ENCODE results near the gene ROPN1L.

The ROPN1L gene

DNA sequence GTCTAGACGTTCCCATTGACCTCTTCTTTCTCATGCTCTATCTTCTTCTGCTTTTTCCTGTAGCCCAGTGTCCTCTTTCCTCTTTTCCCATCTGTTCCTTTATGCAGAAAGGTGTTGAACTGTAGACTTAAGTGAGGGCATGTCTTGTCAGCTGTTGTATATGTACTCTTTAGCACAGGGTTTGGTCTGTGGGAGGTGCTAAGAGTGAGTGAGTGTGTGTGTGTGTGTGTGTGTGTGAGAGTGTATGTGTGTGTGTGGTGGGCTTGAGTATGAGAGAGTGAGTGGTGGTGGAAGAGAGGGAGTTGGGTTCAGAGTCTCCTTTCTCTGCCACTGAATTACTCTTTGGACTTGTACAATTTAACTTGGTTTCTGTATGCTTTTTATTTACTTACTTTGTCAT is 10.3 kb upstream of the ROPN1L start:
- Histone ChIP-seq H2BK15ac (replicated peaks; ENCODE audit: low read depth) (no peak overlapping the region), H3K79me1 (ENCODE audit: low read length) (no peaks in the 10 kb centered on the region), H3K9ac (ENCODE audit: low read length) (no peak overlapping the region), H3K56ac (ENCODE audit: low read length) (no peak overlapping the region), H3K79me2 (ENCODE audit: control insufficient read depth, insufficient read depth, low read length) (no peaks in the 10 kb centered on the region), H3K27me3 (ENCODE audit: insufficient read depth, low read length, poor library complexity) (no peaks in the 10 kb centered on the region), H3K4me1 (ENCODE audit: control insufficient read depth, low read depth, low read length) (no peaks in the 10 kb centered on the region), H3K4ac (ENCODE audit: low read depth, low read length) (no peak overlapping the region), H4K8ac (ENCODE audit: low read depth, low read length) (no peak overlapping the region), H2BK120ac (ENCODE audit: low read depth, low read length) (no peak overlapping the region), H3K4me3 (ENCODE audit: low read length) (no peak overlapping the region), H3K23ac (ENCODE audit: low read length) (no peak overlapping the region), H4K5ac (ENCODE audit: low read length) (no peak overlapping the region), H3K4me2 (ENCODE audit: low read length) (no peak overlapping the region), H2AK5ac (ENCODE audit: low read length) (no peak overlapping the region), H2BK5ac (ENCODE audit: low read length) (no peak overlapping the region), H3K18ac (ENCODE audit: low read length) (no peak overlapping the region), H3K27ac (ENCODE audit: low read depth, low read length) (no peak overlapping the region), H3K36me3 (ENCODE audit: control insufficient read depth, insufficient read depth, low read length) (peaks cover 3% of the 10 kb centered on the region)
- no CpG with 5 or more reads among the region's 1 CpG for WGBS (ENCODE audit: extremely low coverage, insufficient coverage, low lambda C conversion rate)
- no peak for DNase-seq

DNA sequence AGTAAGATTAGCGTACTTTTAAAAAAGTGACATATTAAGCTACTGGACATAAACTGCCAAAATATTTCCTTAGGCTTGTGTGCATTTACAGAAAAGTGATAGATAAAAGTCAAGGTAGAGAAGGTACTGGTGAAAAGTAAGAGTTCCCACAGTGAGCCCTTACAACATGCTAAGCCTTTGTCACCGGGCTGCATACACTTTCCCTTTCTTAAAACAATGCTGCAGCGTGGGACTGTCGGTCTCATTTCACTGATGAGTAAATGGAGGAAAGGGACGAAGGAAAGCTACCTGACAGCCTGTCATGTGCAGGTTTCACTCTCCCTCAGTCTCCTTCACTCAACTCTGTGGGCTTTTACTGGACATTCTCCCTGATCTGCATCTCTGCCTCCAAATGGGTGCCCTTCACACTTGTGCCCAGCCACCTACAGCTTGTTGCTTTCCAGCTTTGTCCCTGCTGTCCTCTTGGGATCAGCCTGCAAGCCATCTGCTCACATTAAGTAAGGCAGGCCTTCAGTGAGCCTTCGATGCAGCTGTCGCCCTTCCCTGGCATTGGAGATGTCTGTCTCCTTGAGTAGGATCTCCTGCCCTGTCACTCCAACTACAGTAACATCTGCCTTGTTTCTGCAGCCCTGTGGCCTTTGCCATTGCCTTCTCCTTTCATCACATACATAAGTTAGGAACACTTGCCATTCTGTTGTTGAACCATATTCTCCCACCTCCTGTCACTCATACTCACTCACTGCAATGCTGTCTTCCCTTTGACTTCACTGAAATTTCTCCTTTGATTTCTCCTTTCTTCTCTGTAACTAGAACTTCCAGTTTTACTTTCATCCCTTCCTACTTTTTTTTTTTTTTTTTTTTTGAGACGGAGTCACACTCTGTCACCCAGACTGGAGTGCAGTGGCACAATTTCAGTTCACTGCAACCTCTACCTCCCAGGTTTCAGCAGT is 9.3 kb upstream of the ROPN1L start:
- Histone ChIP-seq H4K5ac (ENCODE audit: low read length) (no peak overlapping the region), H3K4me3 (ENCODE audit: low read length) (no peak overlapping the region), H3K4me2 (ENCODE audit: low read length) (no peak overlapping the region), H2BK15ac (replicated peaks; ENCODE audit: low read depth) (no peak overlapping the region), H3K4ac (ENCODE audit: low read depth, low read length) (no peak overlapping the region), H3K4me1 (ENCODE audit: control insufficient read depth, low read depth, low read length) (no peaks in the 10 kb centered on the region), H4K8ac (ENCODE audit: low read depth, low read length) (no peak overlapping the region), H3K18ac (ENCODE audit: low read length) (no peak overlapping the region), H3K36me3 (ENCODE audit: control insufficient read depth, insufficient read depth, low read length) (no peaks in the 10 kb centered on the region), H3K27me3 (ENCODE audit: insufficient read depth, low read length, poor library complexity) (no peaks in the 10 kb centered on the region), H2AK5ac (ENCODE audit: low read length) (no peak overlapping the region), H3K27ac (ENCODE audit: low read depth, low read length) (no peak overlapping the region), H3K9ac (ENCODE audit: low read length) (no peak overlapping the region), H3K79me2 (ENCODE audit: control insufficient read depth, insufficient read depth, low read length) (no peaks in the 10 kb centered on the region), H2BK120ac (ENCODE audit: low read depth, low read length) (no peak overlapping the region), H3K23ac (ENCODE audit: low read length) (no peak overlapping the region), H3K79me1 (ENCODE audit: low read length) (no peaks in the 10 kb centered on the region), H2BK5ac (ENCODE audit: low read length) (no peak overlapping the region), H3K56ac (ENCODE audit: low read length) (no peak overlapping the region)
- WGBS (ENCODE audit: extremely low coverage, insufficient coverage, low lambda C conversion rate) = no CpG with 5 or more reads among the region's 8 CpGs
- no peak for DNase-seq

- H2BK5ac ChIP-seq (ENCODE audit: low read length) = no peak overlapping the region
- H3K4ac ChIP-seq (ENCODE audit: low read depth, low read length) = no peak overlapping the region
- no peak overlapping the region for H3K9ac ChIP-seq (ENCODE audit: low read length)
- H3K4me2 ChIP-seq (ENCODE audit: low read length) = no peak overlapping the region
- no peaks in the 10 kb centered on the region for H3K79me2 ChIP-seq (ENCODE audit: control insufficient read depth, insufficient read depth, low read length)
- WGBS (ENCODE audit: extremely low coverage, insufficient coverage, low lambda C conversion rate) = no CpG with 5 or more reads among the region's 5 CpGs
- H2AK5ac ChIP-seq (ENCODE audit: low read length) = no peak overlapping the region
- no peak overlapping the region for H4K5ac ChIP-seq (ENCODE audit: low read length)
- no peaks in the 10 kb centered on the region for H3K36me3 ChIP-seq (ENCODE audit: control insufficient read depth, insufficient read depth, low read length)
- H3K4me3 ChIP-seq (ENCODE audit: low read length) = no peak overlapping the region
- no peak overlapping the region for H3K27ac ChIP-seq (ENCODE audit: low read depth, low read length)
- H3K27me3 ChIP-seq (ENCODE audit: insufficient read depth, low read length, poor library complexity) = no peaks in the 10 kb centered on the region
- H2BK120ac ChIP-seq (ENCODE audit: low read depth, low read length) = no peak overlapping the region
- H3K4me1 ChIP-seq (ENCODE audit: control insufficient read depth, low read depth, low read length) = no peaks in the 10 kb centered on the region
- no peak overlapping the region for H4K8ac ChIP-seq (ENCODE audit: low read depth, low read length)
- no peak for DNase-seq
- no peak overlapping the region for H3K23ac ChIP-seq (ENCODE audit: low read length)
- no peak overlapping the region for H2BK15ac ChIP-seq (replicated peaks; ENCODE audit: low read depth)
- no peaks in the 10 kb centered on the region for H3K79me1 ChIP-seq (ENCODE audit: low read length)
- H3K56ac ChIP-seq (ENCODE audit: low read length) = no peak overlapping the region
- H3K18ac ChIP-seq (ENCODE audit: low read length) = no peak overlapping the region
These were observed 7.3 kb upstream of the ROPN1L start for GRCh38 chr5:10434392-10434791.

- Histone ChIP-seq H3K4me2 (ENCODE audit: low read length) (no peak overlapping the region), H3K79me1 (ENCODE audit: low read length) (no peaks in the 10 kb centered on the region), H3K36me3 (ENCODE audit: control insufficient read depth, insufficient read depth, low read length) (no peaks in the 10 kb centered on the region), H2BK5ac (ENCODE audit: low read length) (no peak overlapping the region), H2AK5ac (ENCODE audit: low read length) (no peak overlapping the region), H2BK15ac (replicated peaks; ENCODE audit: low read depth) (no peak overlapping the region), H3K4me3 (ENCODE audit: low read length) (no peak overlapping the region), H4K8ac (ENCODE audit: low read depth, low read length) (no peak overlapping the region), H3K56ac (ENCODE audit: low read length) (no peak overlapping the region), H2BK120ac (ENCODE audit: low read depth, low read length) (no peak overlapping the region), H3K23ac (ENCODE audit: low read length) (no peak overlapping the region), H3K4ac (ENCODE audit: low read depth, low read length) (no peak overlapping the region), H4K5ac (ENCODE audit: low read length) (no peak overlapping the region), H3K27ac (ENCODE audit: low read depth, low read length) (no peak overlapping the region), H3K9ac (ENCODE audit: low read length) (no peak overlapping the region), H3K4me1 (ENCODE audit: control insufficient read depth, low read depth, low read length) (no peaks in the 10 kb centered on the region), H3K79me2 (ENCODE audit: control insufficient read depth, insufficient read depth, low read length) (no peaks in the 10 kb centered on the region), H3K27me3 (ENCODE audit: insufficient read depth, low read length, poor library complexity) (peaks cover 2% of the 10 kb centered on the region), H3K18ac (ENCODE audit: low read length) (no peak overlapping the region)
- WGBS (ENCODE audit: extremely low coverage, insufficient coverage, low lambda C conversion rate) = no CpG with 5 or more reads among the region's 4 CpGs
- DNase-seq = no peak
These were observed 3.4 kb upstream of the ROPN1L start for GRCh38 chr5:10438301-10438700.

GRCh38 chr5:10439692-10440091 is 2.0 kb upstream of the ROPN1L start:
- Histone ChIP-seq H3K23ac (ENCODE audit: low read length) (no peak overlapping the region), H3K4ac (ENCODE audit: low read depth, low read length) (no peak overlapping the region), H2BK15ac (replicated peaks; ENCODE audit: low read depth) (no peak overlapping the region), H3K36me3 (ENCODE audit: control insufficient read depth, insufficient read depth, low read length) (no peaks in the 10 kb centered on the region), H2BK5ac (ENCODE audit: low read length) (no peak overlapping the region), H3K4me3 (ENCODE audit: low read length) (no peak overlapping the region), H3K79me1 (ENCODE audit: low read length) (no peaks in the 10 kb centered on the region), H3K79me2 (ENCODE audit: control insufficient read depth, insufficient read depth, low read length) (no peaks in the 10 kb centered on the region), H3K9ac (ENCODE audit: low read length) (no peak overlapping the region), H3K56ac (ENCODE audit: low read length) (no peak overlapping the region), H2BK120ac (ENCODE audit: low read depth, low read length) (no peak overlapping the region), H3K4me1 (ENCODE audit: control insufficient read depth, low read depth, low read length) (no peaks in the 10 kb centered on the region), H4K8ac (ENCODE audit: low read depth, low read length) (no peak overlapping the region), H3K18ac (ENCODE audit: low read length) (no peak overlapping the region), H3K4me2 (ENCODE audit: low read length) (no peak overlapping the region), H3K27ac (ENCODE audit: low read depth, low read length) (no peak overlapping the region), H3K27me3 (ENCODE audit: insufficient read depth, low read length, poor library complexity) (peaks cover 2% of the 10 kb centered on the region), H4K5ac (ENCODE audit: low read length) (no peak overlapping the region), H2AK5ac (ENCODE audit: low read length) (no peak overlapping the region)
- WGBS (ENCODE audit: extremely low coverage, insufficient coverage, low lambda C conversion rate) = no CpG with 5 or more reads among the region's 4 CpGs
- DNase-seq = no peak

Measured in mesendoderm (in vitro differentiated cells).